WI38 (cell line): ENCODE measurements around the gene ZNF618.

ENCODE experiments used
- H3K4me3 ChIP-seq: 2 replicates; pipeline ENCODE4 v1.5.1; 2011; ENCODE audit warnings: low read depth, mild to moderate bottlenecking, control low read depth, low read length
- CTCF ChIP-seq: IDR thresholded peaks from 2 replicates; pipeline ENCODE4 v1.5.1; 2012; ENCODE audit warnings: low read depth, mild to moderate bottlenecking, control low read depth, low read length

ZNF618 gene

GRCh38 chr9:113948891-113949570, 72.9 kb downstream of the ZNF618 start:
- H3K4me3 ChIP-seq = no peak overlapping the region
- no peak for TF ChIP-seq CTCF

GRCh38 chr9:113949571-113950078, 73.5 kb downstream of the ZNF618 start:
- no peak for TF ChIP-seq CTCF
- no peak overlapping the region for H3K4me3 ChIP-seq

- no peak overlapping the region for H3K4me3 ChIP-seq
- no peak for TF ChIP-seq CTCF
Measured at GRCh38 chr9:113950195-113951031, 74.3 kb downstream of the ZNF618 start.

GRCh38 chr9:113951032-113951372, 74.9 kb downstream of the ZNF618 start:
- no peak for TF ChIP-seq CTCF
- H3K4me3 ChIP-seq = no peak overlapping the region

GRCh38 chr9:113952676-113953075, 76.6 kb downstream of the ZNF618 start:
- TF ChIP-seq CTCF = no peak
- no peak overlapping the region for H3K4me3 ChIP-seq

- no peak for TF ChIP-seq CTCF
- no peak overlapping the region for H3K4me3 ChIP-seq
Measured at GRCh38 chr9:113953531-113953930, 77.4 kb downstream of the ZNF618 start.

- H3K4me3 ChIP-seq = no peak overlapping the region
- no peak for TF ChIP-seq CTCF
Measured at GRCh38 chr9:113954591-113954990, 78.5 kb downstream of the ZNF618 start.
